HL-60/S4 treated with phorbol 12-myristate 13-acetate at 8.2 ng/mL for 4 days and 3 days (cell line): ENCODE results near the gene BCL6B.

Experiments used
- in situ Hi-C: fragments of 300-500 bp; cut with MboI; formaldehyde crosslinking; loops from 2 replicates; pipeline ENCODE4 v1.15.0; 2022; ENCODE audit warnings: low sequenced_read_pairs

The BCL6B gene

GRCh38 chr17:7004398-7005253 lies 18.2 kb upstream of the BCL6B start:
- in situ Hi-C loops = loop anchor here (10.0 to 25.0 kb wide), 2 partner anchors 90 to 342 kb away; partner anchors contain the start of genes C17orf100 and MED31

GRCh38 chr17:7005716-7006115 lies 17.1 kb upstream of the BCL6B start:
- in situ Hi-C loops = loop anchor here (10.0 to 25.0 kb wide), 2 partner anchors 91 to 343 kb away; partner anchors contain the start of genes C17orf100 and MED31

GRCh38 chr17:7007143-7007542 lies 15.7 kb upstream of the BCL6B start:
- in situ Hi-C loops = loop anchor here (10.0 to 25.0 kb wide), 2 partner anchors 92 to 345 kb away; partner anchors contain the start of genes C17orf100 and MED31

GRCh38 chr17:7010523-7010922 lies 12.3 kb upstream of the BCL6B start:
- in situ Hi-C loops = loop anchor here (25.0 kb wide), 1 partner anchor 348 kb away; the partner anchor contains the start of genes C17orf100 and MED31

GRCh38 chr17:7011415-7011814 lies 11.4 kb upstream of the BCL6B start:
- in situ Hi-C loops = loop anchor here (25.0 kb wide), 1 partner anchor 349 kb away; the partner anchor contains the start of genes C17orf100 and MED31

GRCh38 chr17:7011942-7012254 lies 11.0 kb upstream of the BCL6B start:
- in situ Hi-C loops = loop anchor here (25.0 kb wide), 1 partner anchor 350 kb away; the partner anchor contains the start of genes C17orf100 and MED31

- in situ Hi-C loops = loop anchor here (25.0 kb wide), 1 partner anchor 352 kb away; the partner anchor contains the start of genes C17orf100 and MED31
Observed at GRCh38 chr17:7014261-7014994, 8.4 kb upstream of the BCL6B start.

- in situ Hi-C loops = loop anchor here (25.0 kb wide), 1 partner anchor 353 kb away; the partner anchor contains the start of genes C17orf100 and MED31
Observed at GRCh38 chr17:7014995-7015958, 7.6 kb upstream of the BCL6B start.

- in situ Hi-C loops = loop anchor here (25.0 kb wide), 1 partner anchor 354 kb away; the partner anchor contains the start of genes C17orf100 and MED31
Observed at GRCh38 chr17:7016418-7016817, 6.4 kb upstream of the BCL6B start.

- in situ Hi-C loops = loop anchor here (25.0 kb wide), 1 partner anchor 355 kb away; the partner anchor contains the start of genes C17orf100 and MED31
Observed at GRCh38 chr17:7016886-7017826, 5.7 kb upstream of the BCL6B start.

GRCh38 chr17:7017827-7018200 lies 5.0 kb upstream of the BCL6B start:
- in situ Hi-C loops = loop anchor here (25.0 kb wide), 1 partner anchor 356 kb away; the partner anchor contains the start of genes C17orf100 and MED31

- in situ Hi-C loops = loop anchor here (25.0 kb wide), 1 partner anchor 356 kb away; the partner anchor contains the start of genes C17orf100 and MED31
Observed at GRCh38 chr17:7018331-7018964, 4.4 kb upstream of the BCL6B start.

- in situ Hi-C loops = loop anchor here (25.0 kb wide), 1 partner anchor 357 kb away; the partner anchor contains the start of genes C17orf100 and MED31
Observed at GRCh38 chr17:7019367-7019766, 3.5 kb upstream of the BCL6B start.

GRCh38 chr17:7019839-7020519 lies 2.9 kb upstream of the BCL6B start:
- in situ Hi-C loops = loop anchor here (25.0 kb wide), 1 partner anchor 358 kb away; the partner anchor contains the start of genes C17orf100 and MED31

GRCh38 chr17:7020894-7021664 lies 1.8 kb upstream of the BCL6B start:
- in situ Hi-C loops = loop anchor here (25.0 kb wide), 1 partner anchor 359 kb away; the partner anchor contains the start of genes C17orf100 and MED31

GRCh38 chr17:7021993-7022778 lies 664 bp upstream of the BCL6B start:
- in situ Hi-C loops = loop anchor here (25.0 kb wide), 1 partner anchor 360 kb away; the partner anchor contains the start of genes C17orf100 and MED31
